GM12873 (cell line): Measurements from ENCODE around the gene KRT83.

Source experiments
- TF ChIP-seq, protein P1 (sequence below): IDR thresholded peaks from 2 replicates; pipeline ENCODE4 v1.5.1; 2012; ENCODE audit warnings: low read depth, mild to moderate bottlenecking, moderate library complexity, low read length, control low read depth; ENCODE audit not compliant: insufficient read depth; ENCODE audit errors: missing control alignments

Gene KRT83

DNA sequence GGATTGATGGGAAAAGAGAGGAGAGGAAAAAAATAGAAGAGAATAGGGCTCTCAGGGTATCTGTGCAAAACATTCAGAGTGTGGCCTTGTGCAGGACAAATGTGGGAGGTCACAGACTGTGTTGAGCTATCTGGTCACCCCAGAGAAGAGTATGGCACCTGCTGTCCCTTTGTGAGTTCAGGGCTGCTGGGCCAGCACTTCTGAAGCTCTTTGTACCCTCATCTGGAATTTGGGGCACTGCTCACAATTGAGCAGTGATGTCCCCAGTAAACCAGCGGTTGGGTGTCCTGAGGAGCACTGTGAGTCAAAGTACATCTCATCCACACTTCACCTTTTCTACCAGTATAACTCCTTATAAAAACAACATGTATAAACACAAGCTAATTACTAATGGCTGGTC lies 27.3 kb downstream of the KRT83 start:
- TF ChIP-seq, protein P1, sequence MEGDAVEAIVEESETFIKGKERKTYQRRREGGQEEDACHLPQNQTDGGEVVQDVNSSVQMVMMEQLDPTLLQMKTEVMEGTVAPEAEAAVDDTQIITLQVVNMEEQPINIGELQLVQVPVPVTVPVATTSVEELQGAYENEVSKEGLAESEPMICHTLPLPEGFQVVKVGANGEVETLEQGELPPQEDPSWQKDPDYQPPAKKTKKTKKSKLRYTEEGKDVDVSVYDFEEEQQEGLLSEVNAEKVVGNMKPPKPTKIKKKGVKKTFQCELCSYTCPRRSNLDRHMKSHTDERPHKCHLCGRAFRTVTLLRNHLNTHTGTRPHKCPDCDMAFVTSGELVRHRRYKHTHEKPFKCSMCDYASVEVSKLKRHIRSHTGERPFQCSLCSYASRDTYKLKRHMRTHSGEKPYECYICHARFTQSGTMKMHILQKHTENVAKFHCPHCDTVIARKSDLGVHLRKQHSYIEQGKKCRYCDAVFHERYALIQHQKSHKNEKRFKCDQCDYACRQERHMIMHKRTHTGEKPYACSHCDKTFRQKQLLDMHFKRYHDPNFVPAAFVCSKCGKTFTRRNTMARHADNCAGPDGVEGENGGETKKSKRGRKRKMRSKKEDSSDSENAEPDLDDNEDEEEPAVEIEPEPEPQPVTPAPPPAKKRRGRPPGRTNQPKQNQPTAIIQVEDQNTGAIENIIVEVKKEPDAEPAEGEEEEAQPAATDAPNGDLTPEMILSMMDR = no peak

DNA sequence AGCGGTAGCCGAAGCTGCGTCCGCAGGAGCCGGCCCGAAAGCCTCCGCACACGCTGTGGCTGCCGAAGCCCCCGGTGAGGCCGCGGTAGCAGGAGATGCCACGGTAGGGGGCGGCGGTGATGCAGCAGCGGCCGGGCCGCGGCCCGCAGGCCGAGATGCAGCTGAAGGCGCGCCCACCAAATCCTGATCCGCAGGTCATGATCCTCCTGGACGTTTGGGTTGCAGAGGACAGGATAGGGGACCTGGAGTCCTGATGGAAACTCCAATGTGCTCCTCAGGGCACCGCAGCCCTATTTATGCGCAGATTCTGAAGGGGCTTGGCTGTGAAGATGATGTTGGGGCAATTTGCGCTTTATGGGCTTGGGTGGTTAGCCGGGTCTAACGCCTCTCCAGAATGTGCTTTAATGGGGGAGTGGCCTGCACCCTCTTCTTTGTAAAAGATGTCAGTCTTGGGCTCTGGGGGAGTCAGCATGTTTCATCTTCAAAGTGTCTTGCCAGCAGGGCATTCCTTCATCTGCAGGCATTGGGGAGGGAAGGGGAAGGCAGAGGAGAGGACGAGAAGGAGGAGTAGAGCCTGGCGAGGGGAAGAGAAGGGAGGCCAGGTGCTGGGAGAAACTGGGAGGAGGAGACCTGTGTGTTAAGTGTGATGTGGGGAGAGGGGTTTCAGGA lies 29.8 kb downstream of the KRT83 start, which contains the start of gene KRT81:
Gene KRT81 (minus strand): TSS at position 268 of the 669 bp plus-strand sequence. CDS start 69 bp downstream, at position 199.
- TF ChIP-seq, protein P1 = no peak

DNA sequence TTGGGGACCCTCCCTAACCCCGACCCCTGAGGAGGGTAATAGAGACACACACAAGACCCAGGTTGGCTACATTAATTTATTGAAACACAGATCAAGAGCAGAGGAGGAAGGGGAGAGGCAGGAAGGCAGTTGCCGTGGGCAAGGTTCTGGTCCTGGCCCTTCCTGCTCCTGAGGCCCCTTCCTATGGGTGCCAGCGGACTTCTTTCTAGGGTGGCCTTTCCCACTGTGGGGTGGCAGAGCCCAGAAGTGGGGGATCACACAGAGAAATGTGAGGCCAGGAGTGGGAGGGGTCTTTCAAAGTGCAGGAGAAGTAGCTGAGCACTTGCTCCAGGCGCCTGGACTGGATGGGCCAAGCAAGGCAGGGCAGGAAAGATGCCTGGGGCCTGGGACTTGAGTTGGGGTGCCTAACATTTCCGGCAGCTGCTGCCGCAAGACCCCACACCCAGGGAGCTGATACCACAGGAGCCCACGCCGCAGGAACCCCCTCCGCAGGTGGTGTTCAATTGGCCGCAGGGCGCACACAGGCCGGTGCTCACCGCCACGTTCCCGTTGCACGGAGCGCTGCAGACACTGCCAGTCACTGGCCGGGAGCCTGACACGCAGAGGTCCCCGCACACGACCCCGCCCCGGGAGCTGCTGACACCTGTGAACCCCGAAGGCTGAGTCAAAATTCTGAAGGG lies 35.2 kb downstream of the KRT83 start:
- TF ChIP-seq, protein P1 = no peak

DNA sequence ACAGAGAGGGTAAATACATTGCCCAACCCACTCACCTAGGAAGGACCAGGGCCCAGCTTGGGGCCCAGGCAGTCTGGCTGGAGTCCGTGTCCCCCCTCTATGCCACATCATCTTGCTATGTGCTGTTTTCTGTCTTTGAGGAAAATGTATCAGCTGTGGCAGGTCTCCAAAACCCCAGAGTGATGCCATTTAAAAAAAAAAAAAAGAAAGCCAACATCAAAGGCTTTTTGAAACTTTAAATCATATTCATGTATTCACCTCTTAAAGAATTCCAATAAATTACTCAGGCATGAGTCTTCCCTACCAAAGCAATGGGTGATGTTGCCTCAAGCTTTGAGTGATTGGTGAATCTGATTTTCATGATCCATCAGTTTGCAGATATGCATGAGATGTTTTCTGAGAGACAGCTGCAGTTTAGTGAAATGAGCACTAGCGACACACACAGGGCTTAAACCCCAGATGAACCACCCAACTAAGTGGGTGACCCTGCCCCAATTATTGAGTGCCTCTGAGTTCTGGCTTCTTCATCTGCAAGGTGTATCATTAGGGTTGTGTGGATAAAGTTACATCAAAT lies 35.9 kb downstream of the KRT83 start:
- TF ChIP-seq, protein P1 = no peak

DNA sequence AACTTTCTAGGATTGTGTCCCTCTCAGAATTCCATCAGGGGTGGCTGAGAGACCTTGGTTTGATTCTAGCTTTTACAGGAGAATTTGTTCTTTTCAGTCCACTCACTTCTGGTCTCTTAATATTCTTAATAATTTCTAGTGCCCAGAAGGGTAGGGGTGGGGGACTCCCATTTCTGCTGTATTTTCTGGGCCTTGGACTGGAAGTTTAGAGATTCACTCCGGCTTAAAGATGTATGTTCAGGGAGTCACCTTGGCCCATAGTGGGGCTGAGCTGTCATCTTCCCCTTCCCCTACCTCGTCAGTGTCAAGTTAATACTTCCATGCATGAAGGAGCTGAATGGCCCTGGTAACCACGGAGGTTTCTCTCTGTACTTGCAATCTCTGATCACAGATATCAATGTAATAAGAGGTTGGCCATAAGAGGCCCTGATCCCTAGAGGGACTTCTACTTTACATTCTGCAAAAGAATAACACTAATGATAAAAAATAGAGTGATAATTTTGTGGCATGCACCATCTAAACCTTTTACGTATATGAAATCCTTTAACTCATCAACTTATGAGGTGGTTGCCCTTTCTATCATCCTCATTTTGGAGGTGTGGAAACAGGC lies 36.5 kb downstream of the KRT83 start:
- TF ChIP-seq, protein P1 = no peak

DNA sequence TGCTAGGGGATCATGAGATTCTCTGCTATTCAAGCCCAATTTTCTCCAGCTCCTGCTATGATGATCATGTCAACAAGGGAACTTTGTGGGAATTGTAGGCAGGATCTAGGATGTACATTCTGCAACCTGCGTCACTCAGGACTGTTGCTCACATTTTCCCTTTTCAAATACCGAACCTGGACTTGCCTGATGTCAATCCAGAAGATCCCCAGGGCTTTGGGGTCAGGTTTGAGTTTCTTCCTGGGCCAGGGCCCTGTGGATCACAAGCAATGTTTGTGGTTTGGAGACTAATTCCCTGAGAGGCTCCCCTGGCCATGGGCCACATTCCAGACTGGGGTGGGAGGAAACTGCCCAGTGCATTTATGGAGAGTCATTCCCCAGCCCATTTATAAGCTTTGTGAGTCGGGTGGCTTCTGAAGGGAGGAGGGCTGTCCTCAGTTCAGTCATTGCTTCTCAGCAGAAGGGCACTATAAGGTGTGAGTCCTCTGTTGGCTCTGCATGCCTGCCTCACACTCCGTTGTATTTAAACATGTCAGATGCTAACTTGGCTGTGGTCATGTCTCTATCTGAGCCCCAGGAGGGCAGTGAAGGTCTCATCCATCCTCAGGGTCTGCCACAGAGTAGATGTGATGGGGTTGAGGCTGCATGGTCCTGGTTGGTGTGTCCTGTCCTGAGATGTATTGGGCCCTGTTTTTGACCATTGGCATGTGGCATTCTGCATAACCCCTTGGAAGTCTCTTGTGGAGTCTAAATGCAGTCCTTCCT lies 40.2 kb downstream of the KRT83 start:
- TF ChIP-seq, protein P1 = no peak
